Uterus (tissue), 2 donors: ENCODE results near the gene GTF2B.

ENCODE experiments used
- CTCF ChIP-seq, 4 experiments: fragments of 200-600 bp in 2 of 4; fragments of 450-650 bp in 2 of 4; sonication (generic) in 2 of 4; IDR thresholded peaks; one replicate each; pipeline ENCODE4 v1.5.1; 2016 to 2019; ENCODE audit warnings: antibody characterized with exemption in 4 of 4, mild to moderate bottlenecking in 2 of 4, moderate library complexity in 1 of 4
- POLR2A ChIP-seq, 2 donors: fragments of 450-650 bp; IDR thresholded peaks; one replicate each; pipeline ENCODE4 v1.6.1; 2016; ENCODE audit warnings: antibody characterized with exemption in 2 of 2, mild to moderate bottlenecking in 1 of 2, moderate library complexity in 1 of 2

- TF ChIP-seq POLR2A (IDR thresholded peaks at IDR 0.05) (no peak), CTCF (IDR thresholded peaks at IDR 0.05) (no peak)
Measured at GRCh38 chr1:88803444-88803843, 87.9 kb downstream of the GTF2B start.
